Breast epithelium (tissue), 3 donors: ENCODE measurements around the gene LAMC1.

Experiments
- POLR2A ChIP-seq: fragments of 450-650 bp; IDR thresholded peaks from one replicate; pipeline ENCODE4 v1.6.1; 2016; ENCODE audit warnings: antibody characterized with exemption, mild to moderate bottlenecking, moderate library complexity
- TF ChIP-seq, protein P1 (sequence below), 3 donors: fragments of 450-650 bp; IDR thresholded peaks; one replicate each; pipeline ENCODE4 v1.5.1; 2016 to 2017; ENCODE audit warnings: antibody characterized with exemption in 3 of 3, mild to moderate bottlenecking in 3 of 3, moderate library complexity in 3 of 3

DNA sequence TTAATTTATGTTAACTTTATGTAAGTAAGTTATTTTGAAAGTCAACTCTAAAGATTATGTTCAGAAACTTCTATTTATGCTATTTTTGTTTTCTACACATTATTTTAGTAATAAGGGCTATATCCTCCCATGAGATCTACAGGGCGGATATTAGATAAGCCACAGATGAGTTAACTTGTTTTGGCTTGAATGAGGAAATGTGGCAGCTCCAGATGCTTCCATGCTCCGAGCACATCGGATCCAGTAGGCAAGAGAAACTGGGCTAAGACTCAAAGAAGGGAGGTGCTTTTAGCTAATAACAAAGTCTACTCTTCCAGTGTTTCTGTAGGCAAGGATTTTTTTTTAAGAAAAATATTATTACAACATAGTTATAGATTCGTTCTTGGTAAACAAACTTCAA, 20.0 kb upstream of the LAMC1 start:
- TF ChIP-seq, protein P1, sequence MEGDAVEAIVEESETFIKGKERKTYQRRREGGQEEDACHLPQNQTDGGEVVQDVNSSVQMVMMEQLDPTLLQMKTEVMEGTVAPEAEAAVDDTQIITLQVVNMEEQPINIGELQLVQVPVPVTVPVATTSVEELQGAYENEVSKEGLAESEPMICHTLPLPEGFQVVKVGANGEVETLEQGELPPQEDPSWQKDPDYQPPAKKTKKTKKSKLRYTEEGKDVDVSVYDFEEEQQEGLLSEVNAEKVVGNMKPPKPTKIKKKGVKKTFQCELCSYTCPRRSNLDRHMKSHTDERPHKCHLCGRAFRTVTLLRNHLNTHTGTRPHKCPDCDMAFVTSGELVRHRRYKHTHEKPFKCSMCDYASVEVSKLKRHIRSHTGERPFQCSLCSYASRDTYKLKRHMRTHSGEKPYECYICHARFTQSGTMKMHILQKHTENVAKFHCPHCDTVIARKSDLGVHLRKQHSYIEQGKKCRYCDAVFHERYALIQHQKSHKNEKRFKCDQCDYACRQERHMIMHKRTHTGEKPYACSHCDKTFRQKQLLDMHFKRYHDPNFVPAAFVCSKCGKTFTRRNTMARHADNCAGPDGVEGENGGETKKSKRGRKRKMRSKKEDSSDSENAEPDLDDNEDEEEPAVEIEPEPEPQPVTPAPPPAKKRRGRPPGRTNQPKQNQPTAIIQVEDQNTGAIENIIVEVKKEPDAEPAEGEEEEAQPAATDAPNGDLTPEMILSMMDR (IDR thresholded peaks at IDR 0.05) = no peak
- TF ChIP-seq POLR2A = no peak
